ENCODE data around the gene C11orf58. TPM values are rescaled to one million over a fixed set of nuclear protein-coding genes. Genes with fewer than 3 reads are reported as not detected.

The C11orf58 gene
- total RNA-seq, 4 donors from 2014 or later, result 144 to 202 (median 175) TPM

GRCh38 chr11:16780698-16781550 is 42.5 kb downstream of the C11orf58 start:
- intact Hi-C loops (cut with DNase I), result loop anchor here (10.0 kb wide), 1 partner anchor 284 kb away; no protein-coding TSS in a partner anchor
- Histone ChIP-seq H3K4me1 (peaks cover 0 to 15% (median 5%) of the 10 kb centered on the region in 4 donors), H3K4me3 (no peak overlapping the region), H3K27me3 (no peaks in the 10 kb centered on the region), H3K36me3 (peaks cover 0 to 8% (median 0%) of the 10 kb centered on the region in 4 donors), H3K27ac (replicated peaks in 1 of 4) (no peak overlapping the region), H3K9me3 (no peaks in the 10 kb centered on the region)
- DNase-seq (ENCODE audit: extremely low spot score), result no peak
- 91% methylated on average over 18 of the region's 19 CpGs for WGBS
- TF ChIP-seq EP300 (IDR thresholded peaks at IDR 0.05) (no peak), POLR2AphosphoS5 (IDR thresholded peaks at IDR 0.05) (no peak)

DNA sequence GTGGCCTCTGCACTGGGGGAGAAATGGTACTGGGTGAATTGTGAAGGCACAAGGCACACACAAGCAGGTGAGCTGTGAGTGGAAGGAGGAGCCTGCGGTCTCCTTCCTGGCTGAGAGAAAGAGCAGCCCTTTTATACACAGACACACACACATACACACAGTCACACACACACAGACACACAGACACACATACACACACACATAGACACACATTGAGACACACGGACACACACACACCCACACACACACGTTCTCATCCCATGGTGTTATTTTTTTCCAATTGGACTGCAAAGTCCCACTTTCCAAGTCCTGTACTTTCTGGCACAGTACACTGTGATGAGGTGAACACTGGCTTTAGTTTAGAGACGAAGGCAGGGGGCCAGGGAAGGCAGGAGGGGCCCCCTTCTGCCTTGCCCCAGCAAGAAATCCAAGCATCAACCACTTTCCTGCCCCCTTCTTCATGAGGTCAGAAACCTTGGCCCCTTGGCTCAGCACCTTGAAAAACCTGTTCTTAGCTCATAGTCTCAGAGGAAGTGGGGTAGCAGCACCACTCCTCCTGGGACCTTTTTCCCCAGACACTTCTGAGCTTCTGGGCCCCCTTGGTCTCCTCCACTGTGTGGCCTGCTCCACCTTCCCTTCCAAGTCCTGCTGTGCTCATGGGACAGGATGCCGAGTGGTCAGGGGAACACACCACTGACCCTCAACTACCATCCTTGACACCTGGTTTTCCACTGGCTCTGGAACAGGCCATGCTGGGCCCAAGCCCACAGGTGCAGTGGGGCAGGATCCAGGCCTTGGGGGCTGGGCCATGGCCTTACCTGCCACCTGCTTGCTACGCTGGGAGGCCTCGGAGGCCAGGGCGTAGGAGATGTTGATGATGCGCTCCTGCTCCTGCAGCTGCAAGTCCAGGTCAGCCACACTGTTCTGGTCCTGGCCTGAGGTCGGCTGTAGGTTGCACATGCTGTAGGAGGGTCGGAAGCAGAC is 43.8 kb downstream of the C11orf58 start:
- no peak for TF ChIP-seq CTCF (IDR thresholded peaks at IDR 0.05)
- TF ChIP-seq POLR2A (IDR thresholded peaks at IDR 0.05; ENCODE audit: low read depth), result no peak
- TF ChIP-seq EP300 (IDR thresholded peaks at IDR 0.05), result no peak
- TF ChIP-seq POLR2AphosphoS5 (IDR thresholded peaks at IDR 0.05), result no peak
- WGBS, result 85% methylated on average over 11 of the region's 11 CpGs
- H3K9me3 ChIP-seq, result no peaks in the 10 kb centered on the region

DNA sequence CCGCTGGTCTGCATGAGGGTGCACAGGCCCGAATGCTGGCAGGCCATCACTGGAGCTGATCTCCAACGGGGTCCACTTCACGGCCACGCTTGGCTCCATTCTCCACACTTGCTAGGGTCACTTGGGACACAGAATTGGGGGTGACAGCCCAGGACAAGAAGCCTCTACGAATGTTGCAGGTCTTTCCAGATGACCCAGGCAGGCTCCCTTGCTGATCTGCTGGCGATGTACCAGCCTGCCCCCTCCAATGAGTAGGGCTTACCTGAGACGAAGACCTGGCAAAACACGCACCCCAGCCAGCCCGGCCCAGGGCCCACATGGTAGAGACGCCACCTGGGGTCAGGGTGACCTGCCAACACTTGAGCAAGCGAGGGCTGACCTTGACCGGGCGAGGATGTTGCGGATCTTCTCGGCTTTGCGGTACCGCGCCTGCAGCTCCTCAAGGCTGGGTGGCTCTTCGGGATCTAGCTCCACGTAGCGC is 44.9 kb downstream of the C11orf58 start:
- no peak for DNase-seq (ENCODE audit: extremely low spot score)
- peaks cover 0 to 8% (median 0%) of the 10 kb centered on the region in 4 donors for H3K36me3 ChIP-seq
- peaks cover 0 to 24% (median 7%) of the 10 kb centered on the region in 4 donors for H3K4me1 ChIP-seq
- 94% methylated on average over 9 of the region's 22 CpGs for WGBS
- TF ChIP-seq EP300 (IDR thresholded peaks at IDR 0.05) (no peak), POLR2AphosphoS5 (IDR thresholded peaks at IDR 0.05) (no peak), POLR2A (IDR thresholded peaks at IDR 0.05; ENCODE audit: low read depth) (no peak), CTCF (IDR thresholded peaks at IDR 0.05) (no peak)
- no peak overlapping the region for H3K27ac ChIP-seq (replicated peaks in 1 of 4)
- H3K4me3 ChIP-seq, result no peak overlapping the region
- H3K9me3 ChIP-seq, result no peaks in the 10 kb centered on the region
- intact Hi-C loops (cut with DNase I), result loop anchor here (10.0 kb wide), 1 partner anchor 281 kb away; no protein-coding TSS in a partner anchor
- H3K27me3 ChIP-seq, result no peaks in the 10 kb centered on the region

More for the DNA sequence above, 43.8 kb downstream of the C11orf58 start:
- Histone ChIP-seq H3K27ac (replicated peaks in 1 of 4) (no peak overlapping the region), H3K4me1 (peaks cover 0 to 18% (median 2%) of the 10 kb centered on the region in 4 donors), H3K36me3 (peaks cover 0 to 8% (median 0%) of the 10 kb centered on the region in 4 donors), H3K4me3 (no peak overlapping the region), H3K27me3 (no peaks in the 10 kb centered on the region)
- DNase-seq (ENCODE audit: extremely low spot score), result no peak
- intact Hi-C loops (cut with DNase I), result loop anchor here (10.0 kb wide), 1 partner anchor 283 kb away; no protein-coding TSS in a partner anchor

- intact Hi-C loops (cut with DNase I), result loop anchor here (10.0 kb wide), 1 partner anchor 281 kb away; no protein-coding TSS in a partner anchor
- WGBS, result 82% methylated on average over 2 of the region's 2 CpGs
- DNase-seq (ENCODE audit: extremely low spot score), result no peak
These were observed 45.6 kb downstream of the C11orf58 start for GRCh38 chr11:16784097-16784496.

More at GRCh38 chr11:16784097-16784496, 45.6 kb downstream of the C11orf58 start:
- no peaks in the 10 kb centered on the region for H3K27me3 ChIP-seq
- peaks cover 0 to 10% (median 0%) of the 10 kb centered on the region in 4 donors for H3K36me3 ChIP-seq
- peaks cover 0 to 31% (median 12%) of the 10 kb centered on the region in 4 donors for H3K4me1 ChIP-seq
- H3K9me3 ChIP-seq, result no peaks in the 10 kb centered on the region
- H3K4me3 ChIP-seq, result no peak overlapping the region
- H3K27ac ChIP-seq (replicated peaks in 1 of 4), result no peak overlapping the region
- no peak for TF ChIP-seq POLR2AphosphoS5 (IDR thresholded peaks at IDR 0.05)
- TF ChIP-seq CTCF (IDR thresholded peaks at IDR 0.05), result no peak
- no peak for TF ChIP-seq POLR2A (IDR thresholded peaks at IDR 0.05; ENCODE audit: low read depth)
- TF ChIP-seq EP300 (IDR thresholded peaks at IDR 0.05), result no peak
